ENCODE measurements around the gene ISG20.
"Not testable (repeated sequence)": the region's sequence is repeated elsewhere in the genome, so short reads cannot be mapped to it uniquely, and the experiment has no call there.

ISG20 gene

DNA sequence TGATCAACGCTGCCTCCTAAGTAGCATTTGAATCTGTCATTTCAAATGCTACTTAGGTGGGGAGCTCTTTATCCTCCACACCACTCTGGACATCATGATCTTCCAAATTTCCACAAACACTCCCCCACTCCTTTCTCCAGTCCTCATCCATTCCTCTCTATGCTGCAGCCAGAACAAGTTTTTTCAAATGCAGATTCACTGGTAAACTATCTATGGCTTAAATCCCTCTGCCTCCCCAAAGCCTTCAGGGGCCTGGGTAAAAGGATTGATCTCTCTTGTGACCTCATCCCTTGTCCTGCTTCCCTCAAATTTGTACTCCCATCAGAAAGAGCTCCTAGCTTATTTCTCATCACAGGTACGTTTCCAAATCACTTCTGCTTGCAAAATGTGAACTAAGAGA lies 19.0 kb upstream of the ISG20 start:
- no peak for DNase-seq

GRCh38 chr15:88620995-88621772 lies 17.6 kb upstream of the ISG20 start, which contains the start of gene AEN:
Gene AEN, plus strand, starts transcription at chr15:88621340. Its CDS starts 4,870 bp downstream, at chr15:88626210.
- peak; percentile 97 for DNase-seq

DNA sequence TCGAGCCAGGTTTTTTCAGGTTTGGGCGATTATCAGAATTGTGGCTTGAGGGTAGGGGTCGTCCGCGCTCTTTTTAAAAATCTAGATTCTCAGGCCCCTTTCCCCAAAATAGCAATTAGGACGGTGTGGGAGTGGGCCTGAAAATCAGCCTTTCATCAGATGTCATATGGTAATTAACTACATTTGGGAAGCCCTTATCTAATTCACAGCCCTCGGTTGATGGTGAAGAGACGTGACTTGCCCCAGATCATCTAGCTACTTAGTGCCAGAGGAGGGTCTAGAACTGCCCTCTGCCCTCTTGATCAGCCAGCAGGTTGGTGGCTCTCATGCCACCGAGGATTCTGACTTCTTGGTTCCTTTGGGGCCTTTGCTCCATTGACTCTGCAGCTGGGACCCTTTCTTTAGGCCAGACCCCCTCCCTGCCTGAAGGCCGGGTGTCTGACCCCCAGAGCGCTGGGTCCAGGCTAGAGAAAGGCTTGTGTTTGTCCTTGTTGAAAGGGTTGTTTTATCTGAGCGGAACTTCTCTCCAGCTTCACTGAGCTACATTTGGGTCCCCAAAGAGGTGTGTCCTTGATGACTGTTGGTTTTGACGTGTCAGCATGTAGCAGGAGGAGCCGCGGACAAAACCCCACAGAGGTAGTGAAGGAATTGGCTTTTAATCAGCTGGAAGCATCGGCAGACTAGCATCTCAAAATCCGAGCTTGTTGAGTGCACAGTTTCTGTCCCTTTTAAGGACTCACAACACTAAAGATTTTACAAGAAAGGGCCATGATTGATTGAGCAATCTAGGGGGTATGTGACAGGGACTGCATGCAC lies 16.8 kb upstream of the ISG20 start:
- DNase-seq: peak; percentile 66 to 77

DNA sequence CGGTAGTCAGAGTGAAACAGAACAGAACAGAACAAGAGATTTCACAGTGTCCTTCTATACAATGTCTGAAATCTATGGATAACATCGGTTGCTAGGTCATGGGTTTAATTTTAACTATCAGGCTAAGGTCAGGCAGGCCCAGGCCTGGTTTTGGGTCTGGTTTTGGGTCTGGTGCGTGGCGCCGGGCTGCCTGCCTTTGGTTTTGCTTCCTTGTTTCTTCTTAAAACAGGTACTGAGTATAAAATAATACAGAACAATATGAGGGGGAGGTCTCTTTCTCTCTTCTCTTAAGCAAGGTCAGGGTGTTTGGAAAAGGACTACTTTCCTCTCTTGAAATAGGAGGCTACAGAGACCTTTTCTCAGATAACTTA lies 16.2 kb upstream of the ISG20 start:
- no peak for DNase-seq

DNA sequence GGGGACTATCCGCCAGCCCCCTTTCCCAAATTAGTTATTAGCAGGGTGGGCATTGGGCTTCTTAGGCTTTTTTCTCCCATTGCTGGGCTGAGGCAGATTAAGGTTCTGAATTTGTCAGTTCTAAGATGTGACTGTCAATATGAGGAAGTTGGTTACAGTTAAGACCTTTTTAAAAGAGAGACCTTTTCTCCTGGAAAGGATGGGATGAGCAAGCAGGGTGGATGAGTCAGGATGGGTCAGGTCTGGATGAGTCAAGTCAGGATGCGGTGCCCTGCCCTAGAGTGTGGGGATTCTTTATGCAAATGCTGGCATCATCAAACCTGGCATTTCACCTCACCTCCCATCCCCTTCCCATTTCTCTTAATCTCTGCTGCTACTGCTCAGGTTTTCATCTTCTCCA lies 15.8 kb upstream of the ISG20 start:
- peak in 1 of 2 donors; percentile 62 for DNase-seq

DNA sequence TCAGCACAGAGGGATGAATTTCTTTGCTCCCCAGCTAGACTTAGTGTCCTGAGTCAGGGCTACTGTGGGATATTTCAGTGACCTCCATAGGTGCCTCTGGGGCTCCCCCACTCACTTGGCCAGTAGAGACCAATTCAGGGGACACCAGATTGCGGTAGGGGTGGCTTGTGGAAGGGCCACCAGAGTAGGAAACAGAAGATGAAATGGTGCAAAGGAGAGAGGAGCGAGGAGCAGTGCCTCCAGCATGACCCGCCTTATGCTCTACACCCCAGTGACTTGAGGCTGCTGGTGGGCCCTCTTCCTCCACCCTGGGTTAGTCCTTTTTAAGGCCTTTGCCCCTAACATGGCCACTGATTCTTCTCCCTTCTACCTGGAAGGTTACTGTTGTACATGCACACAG lies 15.2 kb upstream of the ISG20 start:
- DNase-seq: no peak

GRCh38 chr15:88624156-88624970 lies 14.5 kb upstream of the ISG20 start:
- peak; percentile 50 to 78 for DNase-seq

GRCh38 chr15:88624971-88625490 lies 13.8 kb upstream of the ISG20 start:
- DNase-seq: no peak

DNA sequence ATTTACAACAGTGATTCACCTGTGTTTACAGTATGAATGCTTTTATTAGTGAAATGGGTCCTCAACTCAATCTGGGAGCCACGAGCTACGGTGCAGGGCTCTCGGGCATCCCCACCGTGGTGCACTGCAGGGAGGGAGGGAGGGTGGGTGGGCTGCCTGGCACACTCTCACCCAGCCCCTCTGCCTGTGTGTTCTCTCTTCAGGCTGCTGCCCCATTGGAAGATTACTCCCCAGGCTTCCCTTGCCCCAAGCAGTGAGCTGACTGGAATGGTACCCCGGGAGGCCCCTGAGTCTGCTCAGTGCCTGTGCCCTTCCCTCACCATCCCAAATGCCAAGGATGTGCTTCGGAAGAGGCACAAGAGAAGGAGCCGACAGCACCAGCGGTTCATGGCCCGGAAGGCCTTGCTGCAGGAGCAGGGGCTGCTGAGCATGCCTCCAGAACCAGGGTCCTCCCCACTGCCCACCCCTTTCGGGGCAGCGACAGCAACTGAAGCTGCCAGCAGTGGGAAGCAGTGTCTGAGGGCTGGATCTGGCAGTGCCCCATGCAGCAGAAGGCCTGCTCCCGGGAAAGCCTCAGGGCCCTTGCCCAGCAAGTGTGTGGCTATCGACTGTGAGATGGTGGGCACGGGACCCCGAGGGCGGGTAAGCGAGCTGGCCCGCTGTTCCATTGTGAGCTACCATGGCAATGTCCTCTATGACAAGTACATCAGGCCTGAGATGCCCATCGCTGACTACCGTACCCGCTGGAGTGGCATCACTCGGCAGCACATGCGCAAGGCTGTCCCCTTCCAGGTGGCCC lies 12.7 kb upstream of the ISG20 start:
- DNase-seq: no peak

DNA sequence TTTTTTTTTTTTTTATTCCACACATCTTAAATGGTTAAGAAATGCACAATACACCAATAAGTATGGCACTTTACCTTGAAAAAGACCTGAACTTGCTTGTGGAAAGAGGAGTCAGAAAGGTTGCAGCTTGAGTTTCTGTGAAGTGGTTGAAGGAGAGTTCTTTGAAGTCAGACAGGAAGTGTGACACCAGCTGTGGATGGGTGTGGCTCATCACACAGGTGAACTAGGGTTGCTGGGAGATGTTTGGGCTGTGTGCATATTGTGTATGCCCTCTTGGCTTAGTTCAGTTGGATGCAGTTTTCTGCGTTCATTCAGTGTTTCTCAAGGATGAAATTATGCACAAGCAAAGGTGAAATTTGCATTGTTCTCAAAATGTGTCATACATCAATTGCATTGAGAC lies 11.4 kb upstream of the ISG20 start:
- DNase-seq: peak; percentile 87

GRCh38 chr15:88628018-88628654 lies 10.7 kb upstream of the ISG20 start:
- DNase-seq: no peak

GRCh38 chr15:88629071-88629470 lies 9.7 kb upstream of the ISG20 start:
- DNase-seq: no peak

DNA sequence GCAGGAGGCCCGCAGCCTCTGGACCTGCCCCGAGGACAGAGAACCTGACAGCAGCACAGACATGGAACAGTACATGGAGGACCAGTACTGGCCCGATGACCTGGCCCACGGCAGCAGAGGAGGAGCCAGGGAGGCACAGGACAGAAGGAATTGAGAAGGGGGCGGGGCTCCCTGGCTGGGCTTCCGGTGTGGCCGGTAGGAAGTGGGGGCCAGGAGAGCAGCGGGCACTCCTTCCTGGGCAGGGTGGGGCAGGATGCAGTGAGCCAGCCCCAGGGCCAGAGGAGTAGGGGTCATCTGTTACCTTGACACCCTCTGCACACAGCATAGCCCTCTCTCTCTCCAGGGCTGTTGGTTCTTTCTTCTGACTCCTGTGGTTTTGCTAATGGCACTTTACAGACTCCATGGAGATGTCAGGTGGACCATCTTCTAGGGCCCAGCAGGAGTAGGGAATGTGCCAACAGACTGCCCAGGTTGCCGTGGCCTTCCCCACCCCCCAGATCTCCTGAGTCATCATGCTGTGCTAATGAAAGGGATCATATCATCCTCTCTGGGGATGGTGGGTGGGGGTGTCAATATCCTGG lies 8.6 kb upstream of the ISG20 start:
- peak in 1 of 2 donors; percentile 38 for DNase-seq

DNA sequence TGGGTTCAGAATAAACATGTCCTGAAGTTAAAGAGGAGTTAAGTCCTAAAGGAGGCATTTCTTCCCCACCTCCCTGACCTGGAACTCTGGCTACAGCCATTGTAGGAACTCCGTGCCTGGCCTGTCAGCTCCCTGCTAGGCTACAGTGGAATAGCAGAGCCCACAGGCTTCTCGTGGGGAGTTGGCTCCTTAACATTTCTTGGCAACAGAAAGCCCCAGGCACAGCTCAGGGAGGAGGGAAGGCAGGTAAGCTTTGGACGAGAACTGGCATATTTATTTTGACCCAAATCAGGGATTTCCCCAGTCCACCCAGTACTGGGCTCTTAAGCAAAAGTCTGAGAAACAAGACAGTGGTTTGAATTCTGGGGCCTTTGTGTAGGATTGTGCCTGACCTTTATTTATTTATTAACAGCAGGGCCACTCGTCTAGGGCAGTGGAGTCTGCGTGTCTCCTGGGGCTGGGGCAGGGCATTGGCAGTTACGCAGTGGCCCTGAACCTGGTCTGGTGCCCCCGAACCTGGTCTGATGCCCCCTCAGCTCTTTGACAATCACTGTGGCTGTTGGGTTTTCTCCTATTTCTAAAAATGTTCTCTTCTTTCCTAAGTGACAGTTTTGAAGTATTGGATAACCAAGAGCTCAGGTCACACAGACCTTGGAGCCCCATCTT lies 7.9 kb upstream of the ISG20 start:
- no peak for DNase-seq

GRCh38 chr15:88631464-88632028 lies 7.3 kb upstream of the ISG20 start:
- no peak for DNase-seq

- DNase-seq: not testable (repeated sequence)
These were observed 6.0 kb upstream of the ISG20 start for GRCh38 chr15:88632797-88633196.

- no peak for DNase-seq
These were observed 4.4 kb upstream of the ISG20 start for GRCh38 chr15:88634449-88634848.

- peak; percentile 60 to 72 for DNase-seq
These were observed 3.5 kb upstream of the ISG20 start for GRCh38 chr15:88635318-88635717.

DNA sequence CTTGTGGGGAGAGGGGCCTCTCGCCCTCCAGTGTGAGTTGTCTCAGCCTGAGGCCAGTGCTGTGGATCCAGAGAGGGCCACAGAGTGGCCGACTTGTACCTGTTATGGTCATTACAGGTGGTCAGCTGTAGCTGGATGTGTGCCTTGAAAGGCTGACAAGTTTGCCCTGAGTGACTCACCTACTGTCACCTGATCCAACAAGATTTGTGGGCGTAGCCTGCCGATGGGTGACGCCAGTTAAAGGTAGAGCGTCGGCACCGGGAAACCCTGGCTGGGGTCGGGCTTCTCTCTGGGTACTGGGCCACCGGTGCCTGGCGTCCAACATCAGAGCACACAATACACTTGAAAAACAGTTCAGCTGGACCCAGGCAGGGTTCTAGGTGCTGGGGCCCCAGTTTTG lies 2.8 kb upstream of the ISG20 start:
- peak; percentile 82 to 86 for DNase-seq

DNA sequence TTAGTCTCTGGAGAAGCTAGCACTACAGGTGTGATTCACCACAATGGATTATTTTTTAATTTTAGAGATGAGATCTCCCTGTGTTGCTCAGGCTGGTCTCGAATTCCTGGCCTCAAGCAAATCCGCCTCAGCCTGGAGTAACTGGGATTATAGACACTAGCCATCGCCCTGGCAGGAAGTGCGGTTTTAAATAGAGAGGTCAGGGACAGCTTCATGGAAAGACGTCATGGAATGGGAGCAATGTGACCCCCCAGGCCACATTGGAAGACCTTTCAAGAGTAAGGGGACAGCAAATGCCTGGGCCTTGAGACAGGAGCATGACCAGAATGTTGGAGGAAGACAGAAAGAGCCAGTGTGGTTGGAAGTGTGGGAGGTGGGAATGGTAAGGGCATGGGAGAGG lies 2.2 kb upstream of the ISG20 start:
- no peak for DNase-seq
